HG02981 (cell line): ENCODE measurements around the gene LEFTY2.
"Not testable (repeated sequence)": the region's sequence is repeated elsewhere in the genome, so short reads cannot be mapped to it uniquely, and the experiment has no call there.

Experiments used
- ATAC-seq: cut with Tn5 transposase; IDR thresholded peaks from one replicate; pipeline ENCODE4 v1.9.1; 2021; ENCODE audit warnings: mild to moderate bottlenecking, moderate library complexity; ENCODE audit not compliant: unreplicated experiment

Gene LEFTY2

GRCh38 chr1:225954753-225955152, 13.7 kb upstream of the LEFTY2 start:
- no peak for ATAC-seq

- ATAC-seq, result no peak
Measured at GRCh38 chr1:225953315-225953714, 12.3 kb upstream of the LEFTY2 start.

- no peak for ATAC-seq
Measured at GRCh38 chr1:225950905-225951497, 10.0 kb upstream of the LEFTY2 start.

- ATAC-seq, result no peak
Measured at GRCh38 chr1:225949041-225949440, 8.0 kb upstream of the LEFTY2 start.

GRCh38 chr1:225946803-225947202, 5.8 kb upstream of the LEFTY2 start:
- ATAC-seq, result no peak

GRCh38 chr1:225946082-225946620, 5.1 kb upstream of the LEFTY2 start:
- no peak for ATAC-seq

GRCh38 chr1:225945564-225945963, 4.5 kb upstream of the LEFTY2 start:
- ATAC-seq, result no peak

- ATAC-seq, result no peak
Measured at GRCh38 chr1:225944951-225945350, 3.9 kb upstream of the LEFTY2 start.

GRCh38 chr1:225944387-225944786, 3.4 kb upstream of the LEFTY2 start:
- ATAC-seq, result no peak

- no peak for ATAC-seq
Measured at GRCh38 chr1:225943582-225943981, 2.6 kb upstream of the LEFTY2 start.

GRCh38 chr1:225942574-225942973, 1.6 kb upstream of the LEFTY2 start:
- no peak for ATAC-seq

GRCh38 chr1:225941942-225942222, 862 bp upstream of the LEFTY2 start:
- no peak for ATAC-seq

- no peak for ATAC-seq
Measured at GRCh38 chr1:225940385-225941151, 452 bp downstream of the LEFTY2 start.

GRCh38 chr1:225939939-225940310, 1.1 kb downstream of the LEFTY2 start:
- ATAC-seq, result not testable (repeated sequence)

GRCh38 chr1:225939097-225939938, 1.7 kb downstream of the LEFTY2 start:
- not testable (repeated sequence) for ATAC-seq

- ATAC-seq, result no peak
Measured at GRCh38 chr1:225937048-225937968, 3.7 kb downstream of the LEFTY2 start.

- no peak for ATAC-seq
Measured at GRCh38 chr1:225936523-225936922, 4.5 kb downstream of the LEFTY2 start.

GRCh38 chr1:225936086-225936485, 4.9 kb downstream of the LEFTY2 start:
- ATAC-seq, result not testable (repeated sequence)

- ATAC-seq, result no peak
Measured at GRCh38 chr1:225934711-225935110, 6.3 kb downstream of the LEFTY2 start.

GRCh38 chr1:225933072-225933471, 7.9 kb downstream of the LEFTY2 start:
- no peak for ATAC-seq
